HG03469 (cell line): Measurements from ENCODE around the gene SUPT4H1.

Source experiments
- ATAC-seq: cut with Tn5 transposase; IDR thresholded peaks from one replicate; pipeline ENCODE4 v1.9.1; 2021; ENCODE audit warnings: mild to moderate bottlenecking, moderate library complexity, moderate number of reproducible peaks; ENCODE audit not compliant: unreplicated experiment

Gene SUPT4H1

GRCh38 chr17:58321571-58322525, 30.2 kb downstream of the SUPT4H1 start:
- no peak for ATAC-seq

- no peak for ATAC-seq
Observed at GRCh38 chr17:58320570-58321323, 31.3 kb downstream of the SUPT4H1 start.

- ATAC-seq, result no peak
Observed at GRCh38 chr17:58320163-58320558, 31.8 kb downstream of the SUPT4H1 start.

- no peak for ATAC-seq
Observed at GRCh38 chr17:58319173-58320162, 32.5 kb downstream of the SUPT4H1 start.

GRCh38 chr17:58318627-58319172, 33.3 kb downstream of the SUPT4H1 start:
- no peak for ATAC-seq

GRCh38 chr17:58318065-58318481, 33.9 kb downstream of the SUPT4H1 start:
- ATAC-seq, result no peak

GRCh38 chr17:58317421-58318064, 34.5 kb downstream of the SUPT4H1 start:
- ATAC-seq, result no peak

- no peak for ATAC-seq
Observed at GRCh38 chr17:58316260-58316960, 35.6 kb downstream of the SUPT4H1 start.

- ATAC-seq, result no peak
Observed at GRCh38 chr17:58315750-58316149, 36.3 kb downstream of the SUPT4H1 start.

GRCh38 chr17:58315281-58315711, 36.7 kb downstream of the SUPT4H1 start:
- no peak for ATAC-seq

- no peak for ATAC-seq
Observed at GRCh38 chr17:58314706-58315015, 37.3 kb downstream of the SUPT4H1 start.

- ATAC-seq, result no peak
Observed at GRCh38 chr17:58313815-58314705, 37.9 kb downstream of the SUPT4H1 start.

- no peak for ATAC-seq
Observed at GRCh38 chr17:58312829-58313228, 39.2 kb downstream of the SUPT4H1 start.

GRCh38 chr17:58312021-58312630, 39.9 kb downstream of the SUPT4H1 start:
- ATAC-seq, result no peak

GRCh38 chr17:58311429-58311894, 40.5 kb downstream of the SUPT4H1 start:
- no peak for ATAC-seq

- no peak for ATAC-seq
Observed at GRCh38 chr17:58310511-58311428, 41.2 kb downstream of the SUPT4H1 start.

GRCh38 chr17:58309918-58310259, 42.1 kb downstream of the SUPT4H1 start:
- no peak for ATAC-seq
